NCI-H2171 treated with DMSO at 0.1 percent for 48 hours (cell line): ENCODE results near the gene NKAIN4.

Experiments used
- DNase-seq: peaks from one replicate; lab custom pipeline; 2025; lab: John Stamatoyannopoulos, UW

NKAIN4 gene

DNA sequence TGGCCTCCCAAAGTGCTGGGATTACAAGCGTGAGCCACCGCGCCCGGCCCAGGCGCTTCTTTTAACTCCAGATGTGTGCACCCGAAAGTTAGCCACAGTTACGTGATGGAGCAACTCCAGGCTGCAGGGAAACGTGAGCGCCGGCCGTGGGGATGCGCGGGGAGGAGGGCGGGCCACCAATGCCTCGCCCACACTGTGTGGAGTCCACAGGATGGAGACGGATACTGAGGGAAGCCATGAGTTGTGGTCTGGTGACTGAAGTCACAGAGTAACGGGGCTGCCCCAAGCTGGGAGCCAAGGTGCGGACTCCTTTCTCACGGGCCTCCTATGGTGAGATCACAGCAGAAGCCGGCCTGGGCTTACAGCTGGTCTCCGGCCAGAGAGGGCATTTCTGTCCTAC is 61.5 kb downstream of the NKAIN4 start:
- no peak for DNase-seq

- DNase-seq, result peak; percentile 98
Observed at GRCh38 chr20:63191400-63191799, 62.9 kb downstream of the NKAIN4 start.

DNA sequence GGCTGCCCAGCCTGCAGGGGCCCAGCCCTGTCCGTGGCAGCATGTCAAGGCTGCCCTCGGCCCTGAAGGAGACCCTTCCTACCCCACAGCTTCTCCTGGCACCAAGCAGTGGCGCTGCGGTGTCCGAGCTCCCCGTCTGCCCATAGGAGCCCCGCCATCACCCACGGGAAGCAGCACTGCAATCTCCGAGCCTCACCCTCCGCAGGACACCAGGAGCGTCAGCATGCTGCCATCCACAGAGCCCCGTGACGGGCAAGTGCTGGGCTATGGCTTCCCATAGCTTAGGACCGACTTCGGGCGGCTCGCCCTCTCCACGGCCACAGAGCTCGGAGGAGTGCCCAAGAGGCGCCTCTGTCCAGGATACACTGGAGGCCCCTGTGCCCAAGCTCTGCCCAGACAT is 63.4 kb downstream of the NKAIN4 start:
- no peak for DNase-seq
